Measurements from ENCODE around the gene SLC5A5.
"Not testable (repeated sequence)": the region's sequence is repeated elsewhere in the genome, so short reads cannot be mapped to it uniquely, and the experiment has no call there.

The SLC5A5 gene

DNA sequence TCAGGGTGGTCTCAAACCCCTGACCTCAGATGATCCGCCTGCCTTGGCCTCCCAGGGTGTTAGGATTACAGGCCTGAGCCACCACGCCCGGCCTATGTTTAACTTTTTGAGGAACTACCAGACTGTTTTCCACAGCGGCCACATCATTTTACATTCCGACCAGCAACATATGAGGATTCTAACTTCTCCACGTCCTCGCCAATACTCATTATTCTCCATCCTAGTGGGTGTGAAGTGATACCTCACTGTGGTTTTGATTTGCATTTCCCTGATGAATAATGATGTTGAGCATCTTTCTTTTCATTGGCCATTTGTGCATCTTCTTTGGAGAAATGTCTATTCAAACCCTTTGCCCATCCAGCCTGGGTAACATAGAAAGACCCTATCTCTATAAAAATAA, 14.8 kb downstream of the SLC5A5 start:
- Histone ChIP-seq H3K4me3 (ENCODE audit: low read length) (no peak overlapping the region), H3K9me3 (ENCODE audit: control insufficient read depth, low read length) (no peaks in the 10 kb centered on the region), H3K9ac (ENCODE audit: low read length) (no peak overlapping the region), H3K4me1 (ENCODE audit: control insufficient read depth, insufficient read depth, low read length) (no peaks in the 10 kb centered on the region), H3K27me3 (ENCODE audit: control insufficient read depth, insufficient read depth, low read length) (no peaks in the 10 kb centered on the region), H3K36me3 (ENCODE audit: control insufficient read depth, insufficient read depth, low read length) (no peaks in the 10 kb centered on the region)

DNA sequence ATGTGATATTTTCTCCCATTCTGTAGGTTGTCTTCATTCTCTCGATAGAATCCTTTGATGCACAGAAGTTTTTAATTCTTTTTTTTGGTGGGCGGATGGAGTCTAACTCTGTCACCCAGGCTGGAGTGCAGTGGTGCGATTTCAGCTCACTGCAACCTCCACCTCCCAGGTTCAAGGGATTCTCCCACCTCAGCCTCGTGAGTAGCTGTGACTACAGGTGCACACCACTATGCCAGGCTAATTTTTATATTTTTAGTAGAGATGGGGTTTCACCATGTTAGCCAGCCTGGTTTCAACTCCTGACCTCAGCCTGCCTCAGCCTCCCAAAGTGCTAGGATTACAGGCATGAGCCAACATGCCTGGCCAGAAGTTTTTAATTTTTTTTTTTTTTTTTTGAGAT, 15.5 kb downstream of the SLC5A5 start:
- not testable (repeated sequence) for H3K9me3 ChIP-seq (ENCODE audit: control insufficient read depth, low read length); H3K27me3 ChIP-seq (ENCODE audit: control insufficient read depth, insufficient read depth, low read length)

GRCh38 chr19:17888260-17888659, 16.5 kb downstream of the SLC5A5 start:
- no peaks in the 10 kb centered on the region for H3K27me3 ChIP-seq (ENCODE audit: control insufficient read depth, insufficient read depth, low read length)
- no peaks in the 10 kb centered on the region for H3K4me1 ChIP-seq (ENCODE audit: control insufficient read depth, insufficient read depth, low read length)
- H3K36me3 ChIP-seq (ENCODE audit: control insufficient read depth, insufficient read depth, low read length) = no peaks in the 10 kb centered on the region
- H3K4me3 ChIP-seq (ENCODE audit: low read length) = no peak overlapping the region
- H3K9ac ChIP-seq (ENCODE audit: low read length) = no peak overlapping the region
- H3K9me3 ChIP-seq (ENCODE audit: control insufficient read depth, low read length) = no peaks in the 10 kb centered on the region

More for the DNA sequence above, 15.5 kb downstream of the SLC5A5 start:
- not testable (repeated sequence) for H3K36me3 ChIP-seq (ENCODE audit: control insufficient read depth, insufficient read depth, low read length); H3K9ac ChIP-seq (ENCODE audit: low read length); H3K4me1 ChIP-seq (ENCODE audit: control insufficient read depth, insufficient read depth, low read length); H3K4me3 ChIP-seq (ENCODE audit: low read length)

DNA sequence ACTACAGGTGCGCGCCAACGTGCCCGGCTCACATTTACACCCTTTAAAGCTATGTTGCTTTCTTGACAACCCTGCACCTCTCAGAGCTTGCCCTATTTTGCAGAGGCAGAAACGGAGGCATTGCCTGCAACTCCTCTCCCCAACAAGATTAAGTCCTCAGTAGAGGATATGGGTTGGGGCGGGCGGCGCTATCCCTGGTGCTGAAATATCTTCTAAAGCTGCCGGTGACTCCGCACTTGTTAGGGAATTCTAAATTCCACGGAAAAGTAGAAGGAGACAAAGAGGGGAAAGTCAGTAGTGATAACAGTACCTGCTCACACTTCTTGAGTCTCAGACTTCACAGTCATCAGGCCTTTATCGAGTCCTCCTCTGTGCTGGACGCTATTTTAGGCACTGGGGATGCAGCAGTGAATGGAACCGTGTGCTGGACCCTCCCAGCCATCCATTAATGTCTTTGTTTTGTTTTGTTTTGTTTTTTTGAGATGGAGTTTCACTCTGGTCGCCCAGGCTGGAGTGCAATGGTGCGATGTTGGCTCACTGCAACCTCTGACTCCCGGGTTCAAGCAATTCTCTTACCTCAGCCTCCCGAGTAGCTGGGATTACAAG, 18.0 kb downstream of the SLC5A5 start:
- H3K9me3 ChIP-seq (ENCODE audit: control insufficient read depth, low read length) = no peaks in the 10 kb centered on the region
- H3K9ac ChIP-seq (ENCODE audit: low read length) = no peak overlapping the region
- H3K4me1 ChIP-seq (ENCODE audit: control insufficient read depth, insufficient read depth, low read length) = no peaks in the 10 kb centered on the region
- no peaks in the 10 kb centered on the region for H3K36me3 ChIP-seq (ENCODE audit: control insufficient read depth, insufficient read depth, low read length)
- no peak overlapping the region for H3K4me3 ChIP-seq (ENCODE audit: low read length)
- H3K27me3 ChIP-seq (ENCODE audit: control insufficient read depth, insufficient read depth, low read length) = no peaks in the 10 kb centered on the region

DNA sequence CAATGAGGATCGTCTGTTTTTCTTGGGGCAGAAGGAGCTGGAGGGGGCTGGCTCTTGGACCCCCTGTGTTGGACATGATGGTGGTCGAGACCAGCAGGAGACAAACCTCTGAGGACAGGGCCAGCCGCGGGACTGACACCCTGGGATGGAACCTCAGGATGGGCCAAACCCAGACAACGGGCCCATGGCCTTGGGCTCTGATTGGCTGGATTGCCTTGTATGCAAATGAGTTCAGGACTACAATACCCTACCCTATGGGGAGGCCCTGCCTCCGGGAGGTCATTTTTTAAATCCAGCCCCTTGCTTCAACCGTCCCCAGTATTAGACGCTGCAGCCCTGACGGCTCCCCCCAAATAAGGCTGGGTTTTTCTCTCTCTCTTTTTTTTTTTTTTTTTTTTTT, 22.0 kb downstream of the SLC5A5 start:
- Histone ChIP-seq H3K27me3 (ENCODE audit: control insufficient read depth, insufficient read depth, low read length) (no peaks in the 10 kb centered on the region), H3K9ac (ENCODE audit: low read length) (no peak overlapping the region), H3K9me3 (ENCODE audit: control insufficient read depth, low read length) (no peaks in the 10 kb centered on the region), H3K36me3 (ENCODE audit: control insufficient read depth, insufficient read depth, low read length) (no peaks in the 10 kb centered on the region), H3K4me3 (ENCODE audit: low read length) (no peak overlapping the region), H3K4me1 (ENCODE audit: control insufficient read depth, insufficient read depth, low read length) (no peaks in the 10 kb centered on the region)

DNA sequence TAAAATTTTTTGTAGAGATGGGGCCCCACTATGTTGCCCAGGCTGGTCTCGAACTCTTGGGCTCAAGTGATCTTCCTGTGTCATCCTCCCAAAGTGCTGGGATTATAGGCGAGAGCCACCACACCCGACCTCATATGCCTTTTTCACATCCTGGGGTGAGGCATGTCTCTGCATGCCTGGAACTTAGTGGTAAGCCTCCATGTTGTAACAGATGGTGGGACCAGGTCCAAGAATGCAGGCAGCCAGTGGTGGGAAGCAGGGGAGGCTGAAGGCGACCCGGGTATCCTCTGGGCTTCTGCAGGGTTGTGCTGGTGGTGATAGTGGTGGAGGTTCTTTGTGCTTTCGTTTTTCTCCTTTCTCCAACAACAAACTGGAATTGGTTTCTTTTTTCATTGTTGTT, 31.0 kb downstream of the SLC5A5 start:
- Histone ChIP-seq H3K9me3 (ENCODE audit: control insufficient read depth, low read length) (no peaks in the 10 kb centered on the region), H3K9ac (ENCODE audit: low read length) (no peak overlapping the region), H3K4me1 (ENCODE audit: control insufficient read depth, insufficient read depth, low read length) (no peaks in the 10 kb centered on the region)

GRCh38 chr19:17908244-17908643, 36.5 kb downstream of the SLC5A5 start:
- H3K27me3 ChIP-seq (ENCODE audit: control insufficient read depth, insufficient read depth, low read length) = no peaks in the 10 kb centered on the region

More for the DNA sequence above, 31.0 kb downstream of the SLC5A5 start:
- H3K27me3 ChIP-seq (ENCODE audit: control insufficient read depth, insufficient read depth, low read length) = no peaks in the 10 kb centered on the region
- no peak overlapping the region for H3K4me3 ChIP-seq (ENCODE audit: low read length)
- H3K36me3 ChIP-seq (ENCODE audit: control insufficient read depth, insufficient read depth, low read length) = no peaks in the 10 kb centered on the region

DNA sequence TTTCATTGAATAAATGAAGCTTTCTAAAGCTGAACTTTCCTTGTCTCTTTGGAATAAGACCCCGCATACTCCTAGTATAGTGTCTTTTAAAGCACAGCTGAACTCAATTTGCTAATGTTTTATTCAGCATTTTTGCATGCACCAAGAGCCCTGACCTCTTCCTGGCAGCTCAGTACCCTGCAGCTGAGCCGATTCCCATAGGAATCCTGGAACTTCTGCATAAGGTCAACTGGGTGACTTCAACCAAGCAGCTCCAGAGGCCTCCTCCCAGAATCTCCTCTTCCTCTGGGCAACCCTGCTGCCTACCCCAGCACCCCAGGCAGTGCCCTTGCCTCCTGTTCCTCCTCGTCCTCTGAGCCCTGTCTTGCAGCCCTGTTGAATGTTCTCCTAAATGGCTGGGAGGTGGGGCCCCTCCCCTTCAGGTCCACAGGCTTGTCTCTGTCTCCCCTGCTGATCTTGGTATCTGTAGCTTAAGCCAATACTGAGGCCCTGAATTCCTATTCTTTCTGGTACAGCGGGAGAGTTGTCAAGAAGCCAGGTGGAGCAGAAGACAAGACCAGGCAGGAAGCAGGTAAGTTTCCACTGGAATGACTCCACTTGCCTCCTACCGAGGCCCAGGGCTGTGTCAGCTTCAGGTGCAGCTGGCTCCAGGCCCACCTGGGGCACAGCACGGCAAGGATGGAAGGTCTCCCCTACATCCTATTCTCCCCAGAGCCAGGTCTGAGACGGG, 37.4 kb downstream of the SLC5A5 start:
- H3K9me3 ChIP-seq (ENCODE audit: control insufficient read depth, low read length) = no peaks in the 10 kb centered on the region
- no peaks in the 10 kb centered on the region for H3K4me1 ChIP-seq (ENCODE audit: control insufficient read depth, insufficient read depth, low read length)
- H3K4me3 ChIP-seq (ENCODE audit: low read length) = no peak overlapping the region
- no peak overlapping the region for H3K9ac ChIP-seq (ENCODE audit: low read length)
- H3K36me3 ChIP-seq (ENCODE audit: control insufficient read depth, insufficient read depth, low read length) = no peaks in the 10 kb centered on the region
- H3K27me3 ChIP-seq (ENCODE audit: control insufficient read depth, insufficient read depth, low read length) = no peaks in the 10 kb centered on the region

More at GRCh38 chr19:17908244-17908643, 36.5 kb downstream of the SLC5A5 start:
- Histone ChIP-seq H3K9ac (ENCODE audit: low read length) (no peak overlapping the region), H3K4me3 (ENCODE audit: low read length) (no peak overlapping the region), H3K9me3 (ENCODE audit: control insufficient read depth, low read length) (no peaks in the 10 kb centered on the region), H3K4me1 (ENCODE audit: control insufficient read depth, insufficient read depth, low read length) (no peaks in the 10 kb centered on the region), H3K36me3 (ENCODE audit: control insufficient read depth, insufficient read depth, low read length) (no peaks in the 10 kb centered on the region)

- H3K9ac ChIP-seq (ENCODE audit: low read length) = no peak overlapping the region
- no peaks in the 10 kb centered on the region for H3K27me3 ChIP-seq (ENCODE audit: control insufficient read depth, insufficient read depth, low read length)
- no peak overlapping the region for H3K4me3 ChIP-seq (ENCODE audit: low read length)
- no peaks in the 10 kb centered on the region for H3K9me3 ChIP-seq (ENCODE audit: control insufficient read depth, low read length)
- H3K36me3 ChIP-seq (ENCODE audit: control insufficient read depth, insufficient read depth, low read length) = no peaks in the 10 kb centered on the region
- H3K4me1 ChIP-seq (ENCODE audit: control insufficient read depth, insufficient read depth, low read length) = peaks cover 6% of the 10 kb centered on the region
Measured at GRCh38 chr19:17910791-17911360, 39.1 kb downstream of the SLC5A5 start.

GRCh38 chr19:17915940-17916593, 44.3 kb downstream of the SLC5A5 start:
- H3K36me3 ChIP-seq (ENCODE audit: control insufficient read depth, insufficient read depth, low read length) = no peaks in the 10 kb centered on the region

DNA sequence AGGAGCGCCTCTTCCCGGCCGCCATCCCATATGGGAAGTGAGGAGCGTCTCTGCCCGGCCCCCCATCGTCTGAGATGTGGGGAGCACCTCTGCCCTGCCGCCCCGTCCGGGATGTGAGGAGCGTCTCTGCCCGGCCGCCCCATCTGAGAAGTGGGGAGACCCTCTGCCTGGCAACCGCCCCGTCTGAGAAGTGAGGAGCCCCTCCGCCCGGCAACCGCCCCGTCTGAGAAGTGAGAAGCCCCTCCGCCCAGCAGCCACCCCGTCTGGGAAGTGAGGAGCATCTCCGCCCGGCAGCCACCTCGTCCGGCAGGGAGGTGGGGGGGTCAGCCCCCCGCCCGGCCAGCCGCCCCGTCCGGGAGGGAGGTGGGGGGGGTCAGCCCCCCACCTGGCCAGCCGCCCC, 46.4 kb downstream of the SLC5A5 start:
- peaks cover 29% of the 10 kb centered on the region for H3K4me1 ChIP-seq (ENCODE audit: control insufficient read depth, insufficient read depth, low read length)
- not testable (repeated sequence) for H3K27me3 ChIP-seq (ENCODE audit: control insufficient read depth, insufficient read depth, low read length); H3K36me3 ChIP-seq (ENCODE audit: control insufficient read depth, insufficient read depth, low read length); H3K9me3 ChIP-seq (ENCODE audit: control insufficient read depth, low read length); H3K4me3 ChIP-seq (ENCODE audit: low read length); H3K9ac ChIP-seq (ENCODE audit: low read length)

More at GRCh38 chr19:17915940-17916593, 44.3 kb downstream of the SLC5A5 start:
- Histone ChIP-seq H3K9me3 (ENCODE audit: control insufficient read depth, low read length) (no peaks in the 10 kb centered on the region), H3K4me3 (ENCODE audit: low read length) (no peak overlapping the region), H3K4me1 (ENCODE audit: control insufficient read depth, insufficient read depth, low read length) (peaks cover 22% of the 10 kb centered on the region), H3K9ac (ENCODE audit: low read length) (peak overlapping the region; percentile 0), H3K27me3 (ENCODE audit: control insufficient read depth, insufficient read depth, low read length) (no peaks in the 10 kb centered on the region)

DNA sequence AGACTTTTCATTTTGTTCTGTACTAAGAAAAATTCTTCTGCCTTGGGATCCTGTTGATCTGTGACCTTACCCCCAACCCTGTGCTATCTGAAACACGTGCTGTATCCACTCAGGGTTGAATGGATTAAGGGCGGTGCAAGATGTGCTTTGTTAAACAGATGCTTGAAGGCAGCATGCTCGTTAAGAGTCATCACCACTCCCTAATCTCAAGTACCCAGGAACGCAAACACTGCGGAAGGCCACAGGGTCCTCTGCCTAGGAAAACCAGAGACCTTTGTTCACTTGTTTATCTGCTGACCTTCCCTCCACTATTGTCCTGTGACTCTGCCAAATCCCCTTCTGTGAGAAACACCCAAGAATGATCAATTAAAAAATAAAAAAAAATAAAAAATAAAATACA, 47.4 kb downstream of the SLC5A5 start:
- not testable (repeated sequence) for H3K9ac ChIP-seq (ENCODE audit: low read length); H3K36me3 ChIP-seq (ENCODE audit: control insufficient read depth, insufficient read depth, low read length); H3K4me3 ChIP-seq (ENCODE audit: low read length); H3K27me3 ChIP-seq (ENCODE audit: control insufficient read depth, insufficient read depth, low read length); H3K9me3 ChIP-seq (ENCODE audit: control insufficient read depth, low read length)
- H3K4me1 ChIP-seq (ENCODE audit: control insufficient read depth, insufficient read depth, low read length) = peaks cover 29% of the 10 kb centered on the region
